Measurements from ENCODE around the gene PLAAT4.
"Not testable (repeated sequence)": the region's sequence is repeated elsewhere in the genome, so short reads cannot be mapped to it uniquely, and the experiment has no call there.

Gene PLAAT4

GRCh38 chr11:63549411-63549810, 12.8 kb downstream of the PLAAT4 start:
- no peak overlapping the region for H3K4me3 ChIP-seq (ENCODE audit: low read depth, low read length)
- DNase-seq (ENCODE audit: low read depth): no peak
- TF ChIP-seq POLR2A (IDR thresholded peaks at IDR 0.05; ENCODE audit: extremely low read depth, insufficient read length): no peak
- no peak for TF ChIP-seq CTCF (IDR thresholded peaks at IDR 0.05; ENCODE audit: low read depth, low read length)

- H3K4me3 ChIP-seq (ENCODE audit: low read depth, low read length); DNase-seq (ENCODE audit: low read depth): not testable (repeated sequence)
Observed at GRCh38 chr11:63550156-63550700, 13.6 kb downstream of the PLAAT4 start.

GRCh38 chr11:63551091-63551888, 14.7 kb downstream of the PLAAT4 start:
- no peak overlapping the region for H3K4me3 ChIP-seq (ENCODE audit: low read depth, low read length)
- TF ChIP-seq CTCF (IDR thresholded peaks at IDR 0.05; ENCODE audit: low read depth, low read length): no peak
- no peak for TF ChIP-seq MYC (IDR thresholded peaks at IDR 0.05; ENCODE audit: low read depth, low read length)
- no peak for TF ChIP-seq MAX (IDR thresholded peaks at IDR 0.05; ENCODE audit: low read depth, low read length)
- no peak for TF ChIP-seq POLR2A (IDR thresholded peaks at IDR 0.05; ENCODE audit: extremely low read depth, insufficient read length)
- no peak for DNase-seq (ENCODE audit: low read depth)

- H3K4me3 ChIP-seq (ENCODE audit: low read depth, low read length): no peak overlapping the region
- DNase-seq (ENCODE audit: low read depth): no peak
- TF ChIP-seq MYC (IDR thresholded peaks at IDR 0.05; ENCODE audit: low read depth, low read length) (no peak), CTCF (IDR thresholded peaks at IDR 0.05; ENCODE audit: low read depth, low read length) (no peak), POLR2A (IDR thresholded peaks at IDR 0.05; ENCODE audit: extremely low read depth, insufficient read length) (no peak)
Observed at GRCh38 chr11:63551889-63552266, 15.3 kb downstream of the PLAAT4 start.

GRCh38 chr11:63552921-63553320, 16.3 kb downstream of the PLAAT4 start:
- no peak for DNase-seq (ENCODE audit: low read depth)
- TF ChIP-seq CTCF (IDR thresholded peaks at IDR 0.05; ENCODE audit: low read depth, low read length): no peak
- TF ChIP-seq MAX (IDR thresholded peaks at IDR 0.05; ENCODE audit: low read depth, low read length): no peak
- no peak for TF ChIP-seq MYC (IDR thresholded peaks at IDR 0.05; ENCODE audit: low read depth, low read length)
- TF ChIP-seq POLR2A (IDR thresholded peaks at IDR 0.05; ENCODE audit: extremely low read depth, insufficient read length): no peak
- H3K4me3 ChIP-seq (ENCODE audit: low read depth, low read length): no peak overlapping the region

GRCh38 chr11:63553759-63554158, 17.2 kb downstream of the PLAAT4 start:
- peak; percentile 70 for DNase-seq (ENCODE audit: low read depth)
- H3K4me3 ChIP-seq (ENCODE audit: low read depth, low read length): no peak overlapping the region
- no peak for TF ChIP-seq POLR2A (IDR thresholded peaks at IDR 0.05; ENCODE audit: extremely low read depth, insufficient read length)

- H3K4me3 ChIP-seq (ENCODE audit: low read depth, low read length): no peak overlapping the region
- no peak for DNase-seq (ENCODE audit: low read depth)
- no peak for TF ChIP-seq POLR2A (IDR thresholded peaks at IDR 0.05; ENCODE audit: extremely low read depth, insufficient read length)
- TF ChIP-seq MYC (IDR thresholded peaks at IDR 0.05; ENCODE audit: low read depth, low read length): no peak
- no peak for TF ChIP-seq MAX (IDR thresholded peaks at IDR 0.05; ENCODE audit: low read depth, low read length)
- no peak for TF ChIP-seq CTCF (IDR thresholded peaks at IDR 0.05; ENCODE audit: low read depth, low read length)
Observed at GRCh38 chr11:63554877-63555223, 18.2 kb downstream of the PLAAT4 start.
